CD4-positive, alpha-beta T cell (primary cell): ENCODE data around the gene KRTCAP2. TPM values are rescaled to one million over a fixed set of nuclear protein-coding genes. Genes with fewer than 3 reads are reported as not detected.

ENCODE experiments used
- ATAC-seq: fragments of 200-7000 bp; cut with Tn5 transposase; one replicate; pipeline ENCODE4 v1.10.0; 2022; ENCODE audit warnings: mild to moderate bottlenecking; ENCODE audit not compliant: poor library complexity
- CTCF ChIA-PET: fragments of 350-600 bp; sonication (Branson Sonifier 250); formaldehyde crosslinking; loops from one replicate; lab custom pipeline; 2021; ENCODE audit warnings: antibody characterized with exemption, inconsistent platforms; lab: Charles Lee
- POLR2A ChIA-PET: fragments of 350-600 bp; sonication (Branson Sonifier 250); formaldehyde crosslinking; loops from one replicate; lab custom pipeline; 2021; ENCODE audit warnings: antibody characterized with exemption, inconsistent platforms; lab: Charles Lee
- DNase-seq, 14 experiments: peaks; one replicate each; pipeline ENCODE4 v3.0.0-alpha.2; 2013 to 2020; ENCODE audit warnings: mixed read lengths in 2 of 14
- H3K27ac ChIP-seq, 2 donors: one replicate each; pipeline versions ENCODE4 v1.5.1 to v1.7.0; 2013; ENCODE audit warnings: low read length in 2 of 2, low read depth in 1 of 2, mild to moderate bottlenecking in 1 of 2
- H3K27me3 ChIP-seq, 2 experiments: 1 replicate in 1 of 2; 2 replicates in 1 of 2; pipeline versions ENCODE4 v1.6.1 to v1.7.0; 2013; ENCODE audit warnings: low read length in 2 of 2, control low read depth in 1 of 2, mild to moderate bottlenecking in 1 of 2, moderate library complexity in 1 of 2; ENCODE audit not compliant: insufficient read depth in 2 of 2, control insufficient read depth in 1 of 2
- H3K36me3 ChIP-seq: one replicate; pipeline ENCODE4 v1.6.1; 2013; ENCODE audit warnings: low read length, control low read depth; ENCODE audit not compliant: insufficient read depth
- H3K4me1 ChIP-seq: one replicate; pipeline ENCODE4 v1.6.1; 2013; ENCODE audit warnings: low read length, control low read depth; ENCODE audit not compliant: insufficient read depth
- H3K4me3 ChIP-seq: one replicate; pipeline ENCODE4 v1.5.1; 2013; ENCODE audit warnings: mild to moderate bottlenecking, low read length, moderate library complexity
- H3K9me3 ChIP-seq, 2 experiments: 1 replicate in 1 of 2; 2 replicates in 1 of 2; pipeline versions ENCODE4 v1.6.1 to v1.7.0; 2013; ENCODE audit warnings: low read length in 2 of 2, mild to moderate bottlenecking in 2 of 2, control low read depth in 1 of 2, moderate library complexity in 1 of 2; ENCODE audit not compliant: control insufficient read depth in 1 of 2, insufficient read depth in 1 of 2
- H3K27ac Mint-ChIP-seq: one replicate; pipeline ENCODE4 v1.8.0; 2020; ENCODE audit warnings: mixed read lengths
- H3K27me3 Mint-ChIP-seq: one replicate; pipeline ENCODE4 v1.8.0; 2021; ENCODE audit warnings: mixed read lengths
- H3K36me3 Mint-ChIP-seq: one replicate; pipeline ENCODE4 v1.8.0; 2021; ENCODE audit warnings: low read depth, mixed read lengths
- H3K4me1 Mint-ChIP-seq: one replicate; pipeline ENCODE4 v1.8.0; 2021; ENCODE audit warnings: low read depth, mixed read lengths
- H3K4me3 Mint-ChIP-seq: one replicate; pipeline ENCODE4 v1.8.0; 2020; ENCODE audit warnings: mild to moderate bottlenecking, mixed read lengths
- H3K9me3 Mint-ChIP-seq: one replicate; pipeline ENCODE4 v1.8.0; 2020; ENCODE audit warnings: mixed read lengths
- intact Hi-C, 2 experiments: fragments of 100-400 bp; cut with DNase I in 1 of 2; cut with micrococcal nuclease in 1 of 2; formaldehyde crosslinking; loops; one replicate each; pipeline versions ENCODE4 v1.15.1 to v1.9.0; 2023 to 2025; cut with DNase I, micrococcal nuclease
- total RNA-seq, 174 experiments: library from RNA in 2 of 174; stranded (reverse) in 2 of 174; gene quantifications; one replicate each; pipeline ENCODE4 v1.2.3 and lab custom pipeline; 2021 to 2026
- TF ChIP-seq, protein P1 (sequence below): fragments of 200-600 bp; IDR thresholded peaks from one replicate; pipeline ENCODE4 v1.8.0; 2022; ENCODE audit warnings: antibody characterized with exemption, mild to moderate bottlenecking

Gene KRTCAP2
- total RNA-seq, 2 experiments from 2014 or later, result 77.8 TPM

DNA sequence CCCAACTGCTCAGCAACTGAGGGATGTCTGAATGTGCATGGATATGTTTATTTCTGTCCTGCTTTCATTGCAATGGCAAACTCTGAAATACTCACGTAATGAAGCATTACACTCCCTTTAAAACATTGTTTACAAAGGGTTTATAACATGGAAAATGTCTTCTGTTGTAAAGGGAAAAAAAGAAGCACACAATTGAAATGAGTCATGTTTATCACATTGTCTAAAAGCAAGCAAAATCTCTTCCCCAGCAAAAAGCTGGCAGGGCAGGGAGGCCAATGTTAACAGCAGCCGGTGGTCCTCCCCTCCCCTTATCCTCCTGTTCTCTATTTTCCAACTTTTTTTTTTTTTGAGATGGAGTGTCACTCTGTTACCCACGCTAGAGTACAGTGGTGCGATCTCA, 49.3 kb downstream of the KRTCAP2 start:
- H3K27me3 Mint-ChIP-seq, result peaks cover 21% of the 10 kb centered on the region
- no peaks in the 10 kb centered on the region for H3K9me3 Mint-ChIP-seq
- Histone ChIP-seq H3K27ac (no peak overlapping the region), H3K9me3 (no peaks in the 10 kb centered on the region), H3K4me1 (peaks cover 26% of the 10 kb centered on the region), H3K27me3 (peaks cover 7 to 12% of the 10 kb centered on the region in 2 experiments), H3K36me3 (no peaks in the 10 kb centered on the region), H3K4me3 (no peak overlapping the region)
- H3K36me3 Mint-ChIP-seq, result no peaks in the 10 kb centered on the region
- POLR2A ChIA-PET, result no interaction called here
- H3K4me3 Mint-ChIP-seq, result no peak overlapping the region
- TF ChIP-seq, protein P1, sequence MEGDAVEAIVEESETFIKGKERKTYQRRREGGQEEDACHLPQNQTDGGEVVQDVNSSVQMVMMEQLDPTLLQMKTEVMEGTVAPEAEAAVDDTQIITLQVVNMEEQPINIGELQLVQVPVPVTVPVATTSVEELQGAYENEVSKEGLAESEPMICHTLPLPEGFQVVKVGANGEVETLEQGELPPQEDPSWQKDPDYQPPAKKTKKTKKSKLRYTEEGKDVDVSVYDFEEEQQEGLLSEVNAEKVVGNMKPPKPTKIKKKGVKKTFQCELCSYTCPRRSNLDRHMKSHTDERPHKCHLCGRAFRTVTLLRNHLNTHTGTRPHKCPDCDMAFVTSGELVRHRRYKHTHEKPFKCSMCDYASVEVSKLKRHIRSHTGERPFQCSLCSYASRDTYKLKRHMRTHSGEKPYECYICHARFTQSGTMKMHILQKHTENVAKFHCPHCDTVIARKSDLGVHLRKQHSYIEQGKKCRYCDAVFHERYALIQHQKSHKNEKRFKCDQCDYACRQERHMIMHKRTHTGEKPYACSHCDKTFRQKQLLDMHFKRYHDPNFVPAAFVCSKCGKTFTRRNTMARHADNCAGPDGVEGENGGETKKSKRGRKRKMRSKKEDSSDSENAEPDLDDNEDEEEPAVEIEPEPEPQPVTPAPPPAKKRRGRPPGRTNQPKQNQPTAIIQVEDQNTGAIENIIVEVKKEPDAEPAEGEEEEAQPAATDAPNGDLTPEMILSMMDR, result no peak
- DNase-seq, result no peak
- ATAC-seq, result no peak
- H3K4me1 Mint-ChIP-seq, result peaks cover 18% of the 10 kb centered on the region
- CTCF ChIA-PET, result no interaction called here
- H3K27ac Mint-ChIP-seq, result no peak overlapping the region
- intact Hi-C loops, result no loop called here

DNA sequence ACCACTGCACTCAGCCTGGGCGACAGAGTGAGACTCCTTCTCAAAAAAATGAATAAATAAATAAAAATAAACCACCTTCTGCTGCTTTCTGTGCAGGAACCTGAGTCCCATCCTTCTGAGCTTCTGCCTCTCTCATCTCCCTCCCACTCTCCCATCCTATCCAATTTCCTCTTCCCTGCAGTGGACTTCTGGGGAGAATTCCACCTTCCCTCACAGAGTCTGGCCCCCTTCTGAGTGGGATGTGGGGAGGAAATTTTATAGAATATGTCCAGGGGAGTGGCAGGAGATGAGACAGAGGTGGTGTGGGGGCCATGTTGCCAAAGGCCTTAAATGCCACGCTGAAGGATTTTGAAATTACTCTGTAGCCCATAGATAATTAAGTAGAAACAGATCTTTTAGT, 50.8 kb downstream of the KRTCAP2 start:
- peaks cover 12% of the 10 kb centered on the region for H3K27me3 Mint-ChIP-seq
- POLR2A ChIA-PET, result no interaction called here
- no peak overlapping the region for H3K4me3 ChIP-seq
- intact Hi-C loops, result no loop called here
- no peak overlapping the region for H3K4me3 Mint-ChIP-seq
- H3K36me3 Mint-ChIP-seq, result no peaks in the 10 kb centered on the region
- no peak overlapping the region for H3K27ac ChIP-seq
- peaks cover 12% of the 10 kb centered on the region for H3K4me1 ChIP-seq
- H3K36me3 ChIP-seq, result no peaks in the 10 kb centered on the region
- H3K27me3 ChIP-seq, result peaks cover 0 to 2% of the 10 kb centered on the region in 2 experiments
- ATAC-seq (no peak), DNase-seq (no peak)
- no peaks in the 10 kb centered on the region for H3K9me3 Mint-ChIP-seq
- TF ChIP-seq, protein P1, result no peak
- H3K9me3 ChIP-seq, result no peaks in the 10 kb centered on the region
- CTCF ChIA-PET, result interaction anchor here (1.1 to 1.4 kb wide), 2 partner anchors 36 to 45 kb away, joined by 3 read pairs; no protein-coding TSS in a partner anchor
- no peak overlapping the region for H3K27ac Mint-ChIP-seq
- H3K4me1 Mint-ChIP-seq, result peaks cover 8% of the 10 kb centered on the region

DNA sequence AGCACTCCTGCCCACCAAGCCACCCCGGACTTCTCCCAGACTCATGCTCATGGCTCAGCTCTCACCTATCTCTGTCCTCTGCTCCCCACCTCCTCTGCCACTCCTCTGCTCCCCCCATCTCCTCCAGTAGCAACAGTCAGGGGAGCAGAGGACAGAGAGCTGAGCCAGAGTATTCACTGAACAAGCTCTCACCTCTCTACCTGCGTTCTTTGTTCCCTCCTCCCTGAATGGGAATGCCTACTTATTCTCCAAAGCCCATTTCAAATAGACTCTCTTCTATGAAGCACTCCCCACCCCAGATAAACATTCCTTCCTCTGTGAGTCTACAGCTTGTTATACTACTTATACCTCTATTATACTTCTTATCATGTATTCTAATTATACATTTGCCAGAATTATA, 51.9 kb downstream of the KRTCAP2 start:
- Histone ChIP-seq H3K27ac (no peak overlapping the region), H3K4me3 (no peak overlapping the region), H3K9me3 (no peaks in the 10 kb centered on the region), H3K4me1 (peaks cover 2% of the 10 kb centered on the region), H3K36me3 (no peaks in the 10 kb centered on the region), H3K27me3 (peaks cover 0 to 2% of the 10 kb centered on the region in 2 experiments)
- DNase-seq (no peak), ATAC-seq (no peak)
- Mint-ChIP-seq H3K36me3 (no peaks in the 10 kb centered on the region), H3K27me3 (peaks cover 5% of the 10 kb centered on the region), H3K27ac (no peak overlapping the region), H3K4me3 (no peak overlapping the region), H3K9me3 (no peaks in the 10 kb centered on the region), H3K4me1 (no peaks in the 10 kb centered on the region)
- TF ChIP-seq, protein P1, result no peak
- ChIA-PET POLR2A (no interaction called here), CTCF (interaction anchor here (1.6 kb wide), 1 partner anchor 30 kb away, joined by 5 read pairs; no protein-coding TSS in a partner anchor)
- intact Hi-C loops, result no loop called here
